ENCODE data around the gene AP2B1.
A peak's percentile ranks its signal among the peaks of the same experiment; 100 is the strongest.
"Not testable (repeated sequence)": the region's sequence is repeated elsewhere in the genome, so short reads cannot be mapped to it uniquely, and the experiment has no call there.

Gene AP2B1

DNA sequence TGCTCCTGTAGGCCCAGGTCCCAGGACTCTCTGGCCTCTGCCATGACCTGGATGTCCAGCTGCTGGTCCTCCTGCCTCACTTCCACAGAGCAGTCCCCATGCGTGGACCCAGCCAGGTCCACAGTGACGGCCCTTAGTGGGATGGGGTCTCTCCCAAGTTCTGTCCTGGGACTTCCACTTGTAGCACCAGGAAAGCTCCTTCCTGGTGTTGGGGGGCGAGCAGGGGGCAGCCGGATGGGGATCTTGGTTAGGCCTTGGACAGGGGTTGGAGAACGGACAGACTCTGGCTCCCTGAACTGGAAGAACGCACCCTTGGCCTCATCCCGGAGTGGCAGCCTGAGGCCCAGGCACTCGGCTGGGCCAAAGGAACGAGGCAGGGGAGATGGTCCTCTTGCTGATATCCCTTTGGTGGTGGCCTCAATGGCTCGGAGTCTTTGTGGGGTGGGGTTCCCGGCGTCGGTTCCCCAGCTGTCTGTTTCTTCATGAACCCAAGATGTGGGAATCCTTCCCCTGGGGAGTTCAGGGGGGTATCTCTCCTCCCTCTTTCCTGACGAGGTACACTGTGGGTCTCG, 158.7 kb downstream of the AP2B1 start:
- Mint-ChIP-seq H3K4me1 (peaks cover 36% of the 10 kb centered on the region), H3K27ac (no peak overlapping the region), H3K36me3 (no peaks in the 10 kb centered on the region), H3K4me3 (no peak overlapping the region), H3K9me3 (no peaks in the 10 kb centered on the region)
- no peak for DNase-seq (ENCODE audit: low spot score in 2 of 2)
- ATAC-seq: no peak

DNA sequence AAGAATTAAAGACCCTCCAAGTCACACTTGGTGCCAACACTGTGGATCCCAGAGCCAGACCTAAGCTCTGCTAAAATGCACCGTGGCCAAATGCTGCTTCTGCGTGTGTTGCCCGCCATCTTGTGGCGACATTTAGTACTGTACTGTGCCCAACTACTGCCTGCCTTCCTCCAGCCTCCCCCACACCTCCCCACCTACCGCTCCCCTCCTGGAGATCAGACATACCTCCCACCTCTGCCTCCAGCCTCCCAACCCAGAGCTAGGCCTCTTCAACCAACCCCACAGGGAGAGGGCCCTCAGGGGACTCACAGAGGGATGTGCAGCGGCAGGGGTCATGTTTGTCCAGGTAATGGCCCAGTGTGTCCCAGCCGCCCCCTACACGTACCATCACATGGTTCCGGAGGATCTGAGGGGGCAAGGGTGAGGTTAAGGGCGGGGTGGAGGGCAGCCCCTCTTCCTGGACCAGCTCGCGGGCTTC, 160.5 kb downstream of the AP2B1 start:
- Mint-ChIP-seq H3K36me3 (no peaks in the 10 kb centered on the region), H3K4me1 (peaks cover 34% of the 10 kb centered on the region), H3K27ac (no peak overlapping the region), H3K4me3 (no peak overlapping the region), H3K9me3 (no peaks in the 10 kb centered on the region)
- peak; percentile 66 to 88 for DNase-seq (ENCODE audit: low spot score in 2 of 2)
- ATAC-seq: peak; percentile 84

GRCh38 chr17:35748341-35748841, 161.3 kb downstream of the AP2B1 start:
- Mint-ChIP-seq H3K27ac (no peak overlapping the region), H3K9me3 (no peaks in the 10 kb centered on the region), H3K4me3 (no peak overlapping the region), H3K4me1 (peaks cover 34% of the 10 kb centered on the region), H3K36me3 (no peaks in the 10 kb centered on the region)
- DNase-seq (ENCODE audit: low spot score in 2 of 2) (no peak), ATAC-seq (no peak)

DNA sequence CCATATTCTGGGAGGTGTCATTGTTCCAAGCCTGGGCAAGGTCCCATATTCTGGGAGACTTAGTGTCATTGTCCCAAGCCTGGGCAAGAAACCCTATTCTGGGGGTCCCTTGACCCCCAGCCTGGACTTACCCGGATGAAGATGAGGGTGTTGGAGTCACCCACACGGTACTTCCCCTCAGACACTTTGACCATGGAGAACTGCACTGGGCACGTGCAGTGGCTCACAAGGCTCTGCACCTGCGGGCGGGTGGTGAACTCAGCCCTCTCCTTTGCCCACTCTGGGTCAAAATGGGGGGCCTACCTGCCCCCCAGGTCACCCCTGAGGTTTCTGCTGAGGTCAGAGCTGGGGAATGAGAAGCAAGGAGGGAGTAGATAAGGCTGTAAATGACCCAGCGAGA, 161.9 kb downstream of the AP2B1 start:
- Mint-ChIP-seq H3K4me3 (no peak overlapping the region), H3K36me3 (no peaks in the 10 kb centered on the region), H3K27ac (no peak overlapping the region), H3K4me1 (peaks cover 34% of the 10 kb centered on the region), H3K9me3 (no peaks in the 10 kb centered on the region)
- DNase-seq (ENCODE audit: low spot score in 2 of 2) (no peak), ATAC-seq (no peak)

GRCh38 chr17:35749560-35750412, 162.7 kb downstream of the AP2B1 start:
- Mint-ChIP-seq H3K4me1 (peaks cover 34% of the 10 kb centered on the region), H3K4me3 (peak overlapping the region; percentile 24), H3K36me3 (no peaks in the 10 kb centered on the region), H3K27ac (no peak overlapping the region), H3K9me3 (no peaks in the 10 kb centered on the region)
- ATAC-seq (no peak), DNase-seq (ENCODE audit: low spot score in 2 of 2) (no peak)

GRCh38 chr17:35750526-35751395, 163.6 kb downstream of the AP2B1 start:
- H3K9me3 Mint-ChIP-seq: no peaks in the 10 kb centered on the region
- H3K4me3 Mint-ChIP-seq: peak overlapping the region; percentile 24
- peaks cover 34% of the 10 kb centered on the region for H3K4me1 Mint-ChIP-seq
- ATAC-seq (no peak), DNase-seq (ENCODE audit: low spot score in 2 of 2) (no peak)
- no peaks in the 10 kb centered on the region for H3K36me3 Mint-ChIP-seq
- H3K27ac Mint-ChIP-seq: no peak overlapping the region

DNA sequence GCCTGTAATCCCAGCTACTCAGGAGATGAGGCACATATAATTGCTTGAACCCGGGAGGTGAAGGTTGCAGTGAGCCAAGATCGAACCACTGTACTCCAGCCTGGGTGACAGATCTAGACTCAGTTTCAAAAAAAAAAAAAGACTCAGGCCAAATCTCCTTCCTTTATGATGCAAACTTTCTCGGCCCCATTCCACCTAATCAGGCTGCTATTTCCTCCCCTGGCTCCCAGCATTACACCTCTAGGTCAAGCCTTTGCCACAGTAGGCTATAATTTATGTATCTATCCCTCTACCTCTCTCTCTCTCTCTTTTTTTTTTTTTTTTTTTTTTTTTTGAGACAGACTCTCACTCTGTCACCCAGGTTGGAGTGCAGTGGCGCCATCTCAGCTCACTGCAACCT, 164.4 kb downstream of the AP2B1 start:
- not testable (repeated sequence) for DNase-seq (ENCODE audit: low spot score in 2 of 2); H3K27ac Mint-ChIP-seq; H3K9me3 Mint-ChIP-seq; H3K36me3 Mint-ChIP-seq; H3K4me3 Mint-ChIP-seq; ATAC-seq
- peaks cover 34% of the 10 kb centered on the region for H3K4me1 Mint-ChIP-seq

GRCh38 chr17:35752471-35752870, 165.3 kb downstream of the AP2B1 start:
- no peak for ATAC-seq
- no peak overlapping the region for H3K4me3 Mint-ChIP-seq
- no peak for DNase-seq (ENCODE audit: low spot score in 2 of 2)
- no peak overlapping the region for H3K27ac Mint-ChIP-seq
- no peaks in the 10 kb centered on the region for H3K36me3 Mint-ChIP-seq
- no peaks in the 10 kb centered on the region for H3K9me3 Mint-ChIP-seq
- H3K4me1 Mint-ChIP-seq: peaks cover 34% of the 10 kb centered on the region

DNA sequence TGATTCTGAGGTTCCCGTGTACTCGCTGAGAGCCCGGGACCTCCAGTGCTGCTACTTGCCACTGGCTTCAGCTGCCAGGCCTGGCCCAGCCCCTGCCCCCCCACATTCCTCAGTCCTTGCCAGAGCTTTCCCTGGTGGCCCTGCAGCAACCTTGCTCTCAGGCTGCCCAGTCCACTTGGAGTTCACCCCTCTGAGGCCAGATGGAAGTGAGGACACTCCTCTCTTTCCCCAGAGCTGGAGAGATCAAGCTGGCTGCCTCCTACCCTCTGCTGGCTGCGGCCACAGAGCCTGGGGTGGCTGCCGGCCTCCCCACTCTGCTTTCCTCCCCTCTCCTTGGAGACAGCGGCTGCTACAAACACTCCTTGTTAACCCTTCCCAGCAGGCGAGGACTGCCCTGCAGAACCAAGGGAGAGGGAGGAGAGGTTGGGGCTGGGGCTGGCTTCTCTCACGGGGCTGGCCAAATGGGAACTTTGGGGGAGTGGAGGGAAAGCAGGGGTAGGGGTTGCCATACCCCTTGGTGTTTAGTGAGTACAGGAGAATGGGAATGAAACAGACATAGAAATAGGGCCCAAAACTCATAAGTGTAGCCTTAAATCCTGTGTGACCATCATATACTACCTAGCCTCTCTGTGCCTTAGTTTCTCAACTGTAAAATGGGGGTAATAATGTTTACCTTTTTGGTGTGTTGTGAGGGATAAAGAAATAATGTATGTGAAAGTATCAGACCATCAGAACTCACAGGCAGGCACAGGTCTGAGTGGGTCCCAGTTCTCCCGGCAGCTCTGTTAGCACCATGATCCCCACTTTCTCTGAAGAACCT, 166.0 kb downstream of the AP2B1 start, which contains the start of gene GAS2L2:
TSS of gene GAS2L2 (minus strand) at position 295 of the 820 bp plus-strand sequence. CDS start 389 bp downstream, outside the sequence.
- Mint-ChIP-seq H3K4me1 (peaks cover 31% of the 10 kb centered on the region), H3K27ac (no peak within 1 kb of the TSS), H3K36me3 (no peaks in the 10 kb centered on the region), H3K4me3 (no peak within 1 kb of the TSS), H3K9me3 (no peaks in the 10 kb centered on the region)
- no peak for ATAC-seq
- DNase-seq (ENCODE audit: low spot score in 2 of 2): no peak

GRCh38 chr17:35757243-35757642, 170.1 kb downstream of the AP2B1 start:
- no peak overlapping the region for H3K27ac Mint-ChIP-seq
- H3K36me3 Mint-ChIP-seq: no peaks in the 10 kb centered on the region
- no peaks in the 10 kb centered on the region for H3K4me1 Mint-ChIP-seq
- no peak overlapping the region for H3K4me3 Mint-ChIP-seq
- ATAC-seq (no peak), DNase-seq (ENCODE audit: low spot score in 2 of 2) (no peak)
- no peaks in the 10 kb centered on the region for H3K9me3 Mint-ChIP-seq

- no peak for ATAC-seq
- H3K4me1 Mint-ChIP-seq: peaks cover 7% of the 10 kb centered on the region
- H3K4me3 Mint-ChIP-seq: no peak within 1 kb of the TSS
Observed at GRCh38 chr17:35760587-35760986, 173.5 kb downstream of the AP2B1 start, which contains the start of gene C17orf50. Gene C17orf50 (plus strand): TSS chr17:35760887. CDS start chr17:35760942, 55 bp downstream.

DNA sequence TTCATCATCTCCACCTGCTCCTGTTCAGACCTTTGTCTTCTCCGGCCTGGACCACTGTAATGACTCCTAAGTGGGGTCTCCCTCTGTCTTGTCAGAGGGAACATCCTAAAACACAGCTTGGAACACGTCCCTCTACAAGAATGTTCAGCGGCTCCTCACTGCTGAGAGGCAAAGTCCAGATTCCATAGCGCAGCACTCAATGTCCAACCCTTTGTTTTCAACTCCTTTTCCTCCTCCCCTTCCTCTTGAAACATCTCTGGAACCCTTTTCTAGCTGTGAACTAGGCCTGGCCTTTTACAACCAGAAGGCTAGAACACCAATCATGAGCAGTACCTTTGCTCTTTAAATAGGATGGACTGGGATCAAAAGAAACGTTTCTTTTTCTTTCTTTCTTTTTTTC, 174.5 kb downstream of the AP2B1 start:
- ATAC-seq (no peak), DNase-seq (ENCODE audit: low spot score in 2 of 2) (no peak)
- Mint-ChIP-seq H3K4me3 (no peak overlapping the region), H3K4me1 (peaks cover 7% of the 10 kb centered on the region), H3K36me3 (peaks cover 4% of the 10 kb centered on the region), H3K27ac (peak overlapping the region; percentile 60), H3K9me3 (no peaks in the 10 kb centered on the region)

More at GRCh38 chr17:35760587-35760986, 173.5 kb downstream of the AP2B1 start, which contains the start of gene C17orf50:
- Mint-ChIP-seq H3K36me3 (peaks cover 4% of the 10 kb centered on the region), H3K27ac (peak within 1 kb of the TSS; percentile 60), H3K9me3 (no peaks in the 10 kb centered on the region)
- no peak for DNase-seq (ENCODE audit: low spot score in 2 of 2)

GRCh38 chr17:35763767-35764122, 176.6 kb downstream of the AP2B1 start:
- H3K4me3 Mint-ChIP-seq: peak overlapping the region; percentile 90
- peaks cover 4% of the 10 kb centered on the region for H3K36me3 Mint-ChIP-seq
- no peak overlapping the region for H3K27ac Mint-ChIP-seq
- no peaks in the 10 kb centered on the region for H3K9me3 Mint-ChIP-seq
- ATAC-seq (no peak), DNase-seq (ENCODE audit: low spot score in 2 of 2) (no peak)
- H3K4me1 Mint-ChIP-seq: peaks cover 7% of the 10 kb centered on the region
